HG03280 (cell line): ENCODE results near the gene SLC45A2.
"Not testable (repeated sequence)": the region's sequence is repeated elsewhere in the genome, so short reads cannot be mapped to it uniquely, and the experiment has no call there.

Experiments
- ATAC-seq: cut with Tn5 transposase; IDR thresholded peaks from one replicate; pipeline ENCODE4 v1.9.1; 2021; ENCODE audit warnings: mild to moderate bottlenecking, moderate library complexity; ENCODE audit not compliant: unreplicated experiment

The SLC45A2 gene

GRCh38 chr5:33931136-33931535 is 53.4 kb downstream of the SLC45A2 start:
- ATAC-seq = no peak

- ATAC-seq = no peak
These were observed 54.4 kb downstream of the SLC45A2 start for GRCh38 chr5:33929925-33930690.

- no peak for ATAC-seq
These were observed 56.2 kb downstream of the SLC45A2 start for GRCh38 chr5:33928283-33928682.

- ATAC-seq = no peak
These were observed 56.8 kb downstream of the SLC45A2 start for GRCh38 chr5:33927685-33928084.

- ATAC-seq = no peak
These were observed 59.2 kb downstream of the SLC45A2 start for GRCh38 chr5:33925278-33925677.

- no peak for ATAC-seq
These were observed 63.5 kb downstream of the SLC45A2 start for GRCh38 chr5:33921002-33921401.

GRCh38 chr5:33914844-33915243 is 69.6 kb downstream of the SLC45A2 start:
- ATAC-seq = not testable (repeated sequence)

- not testable (repeated sequence) for ATAC-seq
These were observed 78.2 kb downstream of the SLC45A2 start for GRCh38 chr5:33906248-33906647.

GRCh38 chr5:33905381-33905780 is 79.1 kb downstream of the SLC45A2 start:
- no peak for ATAC-seq

- no peak for ATAC-seq
These were observed 81.4 kb downstream of the SLC45A2 start for GRCh38 chr5:33903118-33903517.

- no peak for ATAC-seq
These were observed 83.3 kb downstream of the SLC45A2 start for GRCh38 chr5:33901156-33901555.
